Mucosa of descending colon (tissue), 3 donors: Measurements from ENCODE around the gene RNF41. TPM values are rescaled to one million over a fixed set of nuclear protein-coding genes. Genes with fewer than 3 reads are reported as not detected.

Source experiments
- ATAC-seq: fragments of 200-7000 bp; cut with Tn5 transposase; one replicate; pipeline ENCODE4 v1.9.1; 2020; ENCODE audit warnings: mild to moderate bottlenecking, moderate library complexity
- DNase-seq, 3 donors: peaks; one replicate each; pipeline ENCODE4 v3.0.0-alpha.2; 2020
- H3K36me3 ChIP-seq: fragments of 200-600 bp; one replicate; pipeline ENCODE4 v1.8.0; 2021; ENCODE audit warnings: low read depth, mild to moderate bottlenecking
- H3K4me1 ChIP-seq: fragments of 200-600 bp; one replicate; pipeline ENCODE4 v1.8.0; 2021; ENCODE audit warnings: low read depth, mild to moderate bottlenecking
- H3K4me3 ChIP-seq: fragments of 200-600 bp; one replicate; pipeline ENCODE4 v1.8.0; 2021; ENCODE audit warnings: mild to moderate bottlenecking
- H3K9me3 ChIP-seq: fragments of 200-600 bp; one replicate; pipeline ENCODE4 v1.8.0; 2021; ENCODE audit warnings: mild to moderate bottlenecking
- intact Hi-C, 2 donors: fragments of 100-400 bp; cut with DNase I in 1 of 2; cut with micrococcal nuclease in 1 of 2; formaldehyde crosslinking; loops; one replicate each; pipeline versions ENCODE4 v1.11.0 to v1.11.1; 2022; cut with DNase I, micrococcal nuclease
- total RNA-seq, 3 donors: library from RNA; stranded (reverse); fragmentation: NEBNext Ultra II Directional in 2 of 3; extraction: Animal tissue kit (Norgen Biotek cat#: 25700) in 2 of 3; gene quantifications; one replicate each; pipeline versions ENCODE4 v1.2.1 to v1.2.4, GENCODE V29; 2021 to 2023
- TF ChIP-seq, protein P1 (sequence below): fragments of 200-600 bp; IDR thresholded peaks from one replicate; pipeline ENCODE4 v1.8.0; 2022; ENCODE audit warnings: antibody characterized with exemption, mild to moderate bottlenecking
- donor health status: DM: no; HTN: no; CAD: no; lungs with moderate emphysema.
- donor health status: DM: no; HTN: no; CAD: no.
- donor health status: DM: no; HTN: yes; CAD: no.

The RNF41 gene
- total RNA-seq, 3 donors from 2014 or later, result 30.4 to 51.5 (median 32.1) TPM

DNA sequence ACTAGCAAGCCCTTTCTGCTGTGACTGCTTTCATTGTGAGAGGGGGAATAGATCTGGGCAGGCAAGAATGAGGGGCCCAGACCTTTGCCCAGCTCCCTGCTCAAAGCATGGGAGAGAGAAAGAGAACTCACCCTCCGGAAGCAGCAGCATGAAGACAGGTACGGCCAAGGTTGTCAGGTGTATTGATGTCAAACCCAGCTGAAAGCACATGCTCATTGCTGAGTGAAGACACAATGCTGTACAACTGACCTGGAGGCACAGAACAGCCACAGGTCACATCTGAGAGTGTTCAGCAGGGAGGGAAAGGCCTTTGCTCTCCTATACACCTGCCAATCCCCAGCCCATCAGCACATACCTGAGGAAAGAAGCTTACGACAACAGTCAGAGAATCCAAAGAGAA is 30.9 kb upstream of the RNF41 start:
- no peak for DNase-seq
- Histone ChIP-seq H3K4me1 (peaks cover 12% of the 10 kb centered on the region), H3K36me3 (peaks cover 18% of the 10 kb centered on the region), H3K9me3 (no peaks in the 10 kb centered on the region), H3K4me3 (no peak overlapping the region)
- TF ChIP-seq, protein P1, sequence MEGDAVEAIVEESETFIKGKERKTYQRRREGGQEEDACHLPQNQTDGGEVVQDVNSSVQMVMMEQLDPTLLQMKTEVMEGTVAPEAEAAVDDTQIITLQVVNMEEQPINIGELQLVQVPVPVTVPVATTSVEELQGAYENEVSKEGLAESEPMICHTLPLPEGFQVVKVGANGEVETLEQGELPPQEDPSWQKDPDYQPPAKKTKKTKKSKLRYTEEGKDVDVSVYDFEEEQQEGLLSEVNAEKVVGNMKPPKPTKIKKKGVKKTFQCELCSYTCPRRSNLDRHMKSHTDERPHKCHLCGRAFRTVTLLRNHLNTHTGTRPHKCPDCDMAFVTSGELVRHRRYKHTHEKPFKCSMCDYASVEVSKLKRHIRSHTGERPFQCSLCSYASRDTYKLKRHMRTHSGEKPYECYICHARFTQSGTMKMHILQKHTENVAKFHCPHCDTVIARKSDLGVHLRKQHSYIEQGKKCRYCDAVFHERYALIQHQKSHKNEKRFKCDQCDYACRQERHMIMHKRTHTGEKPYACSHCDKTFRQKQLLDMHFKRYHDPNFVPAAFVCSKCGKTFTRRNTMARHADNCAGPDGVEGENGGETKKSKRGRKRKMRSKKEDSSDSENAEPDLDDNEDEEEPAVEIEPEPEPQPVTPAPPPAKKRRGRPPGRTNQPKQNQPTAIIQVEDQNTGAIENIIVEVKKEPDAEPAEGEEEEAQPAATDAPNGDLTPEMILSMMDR, result no peak
- no peak for ATAC-seq
- intact Hi-C loops, result no loop called here

DNA sequence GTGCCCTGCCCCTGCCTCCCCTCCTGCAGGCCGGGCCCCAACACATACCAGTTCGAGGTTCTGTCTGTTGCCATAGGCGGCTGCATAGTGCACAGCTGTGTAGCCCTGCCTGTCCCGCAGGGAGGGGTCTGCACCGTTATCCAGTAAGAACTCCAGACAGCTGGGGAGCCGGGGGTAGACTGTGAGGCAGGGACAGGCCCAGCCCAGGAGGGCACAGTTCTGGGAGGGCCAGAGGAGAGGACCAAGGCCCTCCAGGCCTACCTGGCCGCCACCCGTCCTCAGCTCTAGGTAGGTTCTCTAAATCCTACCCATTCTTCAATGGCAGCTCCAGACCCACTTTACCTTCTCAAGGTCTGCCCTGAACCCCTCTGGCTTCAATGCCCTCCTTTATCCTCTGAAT is 27.0 kb upstream of the RNF41 start:
- H3K9me3 ChIP-seq, result no peaks in the 10 kb centered on the region
- intact Hi-C loops, result no loop called here
- DNase-seq (no peak), ATAC-seq (no peak)
- H3K4me1 ChIP-seq, result no peaks in the 10 kb centered on the region
- peaks cover 28% of the 10 kb centered on the region for H3K36me3 ChIP-seq
- TF ChIP-seq, protein P1, result no peak
- no peak overlapping the region for H3K4me3 ChIP-seq

DNA sequence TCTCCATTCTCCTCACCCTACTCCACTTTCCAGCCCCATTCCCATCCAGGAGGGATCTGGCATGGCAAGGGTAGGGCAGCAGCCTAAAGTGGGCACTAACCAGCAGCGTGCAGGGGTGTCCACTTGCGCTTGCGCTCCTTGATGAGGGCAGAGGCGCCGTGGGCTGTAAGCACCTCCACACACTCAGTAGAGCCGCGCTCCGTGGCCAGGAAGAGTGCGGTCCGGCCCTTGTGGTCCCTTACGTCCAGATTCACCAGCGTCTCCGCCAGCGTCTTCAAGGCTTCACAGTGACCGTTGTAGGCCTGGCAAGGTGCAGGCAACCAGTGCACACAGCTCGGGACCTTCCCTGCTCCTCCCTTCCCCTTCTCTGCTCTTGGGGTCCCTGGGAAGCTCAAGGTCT is 26.2 kb upstream of the RNF41 start:
- Histone ChIP-seq H3K36me3 (peaks cover 24% of the 10 kb centered on the region), H3K4me3 (no peak overlapping the region), H3K9me3 (no peaks in the 10 kb centered on the region), H3K4me1 (no peaks in the 10 kb centered on the region)
- peak; percentile 9 for ATAC-seq
- TF ChIP-seq, protein P1, result no peak
- DNase-seq, result no peak
- intact Hi-C loops, result no loop called here

DNA sequence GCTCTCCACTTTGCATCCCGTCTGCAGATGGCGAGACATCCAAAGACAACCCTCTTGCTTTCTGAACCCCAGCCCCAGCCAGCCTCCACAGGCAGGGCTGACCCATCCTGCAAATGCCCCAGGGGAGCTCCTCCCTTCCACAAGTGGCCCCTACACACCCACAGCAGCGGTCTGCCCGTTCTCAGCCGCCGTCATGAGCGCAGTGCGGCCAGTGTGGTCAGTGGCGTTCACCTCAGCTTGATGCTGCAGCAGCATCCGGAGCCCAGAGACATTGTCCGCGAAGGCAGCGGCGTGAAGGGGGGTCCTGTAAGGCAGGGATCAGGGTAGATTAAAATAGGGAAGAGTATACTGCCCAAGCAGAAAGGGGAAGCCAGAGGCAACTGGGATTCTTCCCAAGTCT is 22.8 kb upstream of the RNF41 start:
- H3K4me3 ChIP-seq, result no peak overlapping the region
- TF ChIP-seq, protein P1, result no peak
- no peaks in the 10 kb centered on the region for H3K4me1 ChIP-seq
- H3K9me3 ChIP-seq, result no peaks in the 10 kb centered on the region
- ATAC-seq, result no peak
- intact Hi-C loops, result no loop called here
- DNase-seq, result no peak
- H3K36me3 ChIP-seq, result peaks cover 17% of the 10 kb centered on the region

DNA sequence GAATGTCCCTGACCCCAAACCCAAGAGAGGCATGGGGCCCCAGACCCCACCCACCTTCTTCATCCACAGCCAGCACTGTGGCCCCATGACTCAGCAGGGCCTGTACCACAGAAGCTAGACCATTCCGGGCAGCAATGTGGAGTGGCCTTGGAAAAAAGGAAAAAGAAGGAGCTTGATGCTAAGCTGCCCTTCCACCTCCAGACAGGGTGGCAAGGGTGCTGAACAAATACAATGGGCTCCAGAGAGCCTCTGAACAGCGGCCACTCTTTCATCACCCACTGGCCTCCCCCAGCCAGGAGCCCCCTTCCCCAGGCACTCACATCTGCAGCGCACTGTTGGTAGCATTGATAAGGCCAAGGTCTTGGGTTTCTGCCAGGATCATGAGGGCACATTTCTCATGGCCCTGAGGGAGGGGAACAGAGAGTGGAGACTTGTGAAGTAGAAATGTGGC is 22.0 kb upstream of the RNF41 start:
- no peak for ATAC-seq

More for the DNA sequence above, 22.0 kb upstream of the RNF41 start:
- intact Hi-C loops, result no loop called here
- H3K4me3 ChIP-seq, result no peak overlapping the region
- no peak for DNase-seq
- H3K4me1 ChIP-seq, result no peaks in the 10 kb centered on the region
- H3K36me3 ChIP-seq, result peaks cover 17% of the 10 kb centered on the region
- H3K9me3 ChIP-seq, result no peaks in the 10 kb centered on the region
- TF ChIP-seq, protein P1, result no peak
